HG03457 (cell line): ENCODE data around the gene PRPF38A.

Experiments
- ATAC-seq: cut with Tn5 transposase; IDR thresholded peaks from one replicate; pipeline ENCODE4 v1.9.1; 2021; ENCODE audit warnings: moderate number of reproducible peaks; ENCODE audit not compliant: unreplicated experiment

PRPF38A gene

DNA sequence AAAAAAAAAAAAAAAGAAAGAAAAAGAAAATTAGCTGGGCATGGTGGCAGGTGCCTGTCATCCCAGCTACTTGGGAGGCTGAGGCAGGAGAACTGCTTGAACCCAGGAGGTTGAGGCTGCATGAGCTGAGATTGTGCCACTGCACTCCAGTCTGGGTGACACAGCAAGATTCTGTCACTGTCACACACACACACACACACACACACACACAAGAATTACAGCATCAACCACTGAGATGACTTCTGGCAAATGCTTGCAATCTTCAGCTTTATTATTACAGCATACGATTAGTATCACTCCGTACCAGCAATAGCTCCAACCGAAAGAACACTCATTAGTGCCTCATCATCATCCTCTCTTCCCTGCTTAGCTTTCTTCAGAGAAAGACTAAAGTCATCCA is 4.8 kb upstream of the PRPF38A start:
- ATAC-seq = no peak

GRCh38 chr1:52400131-52400530 is 4.3 kb upstream of the PRPF38A start:
- ATAC-seq = no peak

DNA sequence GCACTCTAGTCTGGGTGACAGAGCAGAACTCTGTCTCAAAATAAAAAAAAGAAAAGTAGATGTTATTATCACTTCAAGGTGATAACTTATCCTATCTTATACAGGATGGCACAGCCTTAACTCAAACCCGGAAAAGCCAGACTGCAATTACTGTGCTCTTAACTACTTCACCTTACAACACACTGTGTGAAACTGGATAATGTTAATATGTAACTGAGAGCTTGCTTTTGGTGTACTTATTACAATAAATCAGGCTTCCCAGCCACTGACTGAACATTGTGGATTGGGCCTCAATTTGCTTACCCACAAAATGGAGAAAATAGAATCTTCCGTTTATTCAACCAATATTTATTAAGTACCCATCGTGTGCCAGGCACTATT is 1.6 kb upstream of the PRPF38A start:
- ATAC-seq = no peak

GRCh38 chr1:52403566-52404115 is 761 bp upstream of the PRPF38A start:
- ATAC-seq = peak; percentile 31

DNA sequence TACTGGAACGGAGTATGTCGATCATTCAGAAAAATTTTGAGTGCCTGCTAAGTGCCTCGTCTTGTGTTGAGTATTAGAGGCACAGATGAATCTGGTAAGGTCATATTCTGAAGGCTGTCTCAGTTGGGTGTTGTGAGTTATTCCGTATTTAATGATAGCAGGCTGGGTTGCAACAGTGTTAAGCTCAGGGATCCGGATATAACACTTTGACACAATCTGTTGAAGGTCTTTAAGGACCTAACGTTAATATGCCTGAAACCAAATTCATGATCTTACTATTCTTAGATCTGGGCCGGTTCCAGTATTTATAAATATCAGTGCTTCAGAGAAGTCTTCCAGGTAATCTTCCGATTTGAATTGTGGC is 555 bp downstream of the PRPF38A start:
- ATAC-seq = no peak

GRCh38 chr1:52413410-52413989 is 9.1 kb downstream of the PRPF38A start:
- ATAC-seq = no peak

DNA sequence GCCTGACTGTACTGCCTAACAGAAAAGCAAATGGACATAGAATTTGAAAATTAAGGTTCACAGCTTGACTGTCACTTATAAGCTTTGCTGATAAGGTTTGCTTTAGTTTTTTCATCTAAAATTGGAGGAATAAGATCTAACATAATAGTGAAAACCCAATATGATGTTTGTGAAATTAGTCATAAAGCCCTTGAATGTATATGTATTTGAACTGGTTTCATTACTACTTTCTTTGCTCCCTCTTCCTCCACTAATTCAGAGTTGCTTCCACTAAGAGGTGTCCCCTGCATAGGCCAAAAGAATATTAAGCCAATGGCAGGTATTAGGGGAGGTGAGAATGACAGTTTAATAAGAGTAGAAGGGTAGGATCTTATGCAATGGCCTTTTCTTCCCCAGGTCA is 10.5 kb downstream of the PRPF38A start:
- ATAC-seq = no peak

DNA sequence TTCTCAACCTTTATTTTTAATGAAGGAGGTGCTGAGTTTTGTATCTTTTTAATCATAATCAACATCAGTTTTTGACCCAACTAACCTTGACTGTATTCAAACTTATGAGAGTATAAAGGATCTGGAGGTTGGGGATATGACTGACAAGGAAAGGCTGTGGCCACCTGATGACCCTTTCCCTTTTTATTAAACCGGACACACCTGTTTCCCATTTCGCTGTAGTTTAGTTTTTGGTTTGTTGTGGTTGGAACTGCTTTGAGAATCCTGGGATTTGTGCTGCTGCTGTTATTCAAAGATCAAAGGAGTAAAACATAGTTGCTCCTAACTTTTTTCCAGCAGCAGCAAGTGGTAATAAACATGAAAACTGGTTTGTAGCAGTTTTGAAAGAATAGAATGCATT is 12.4 kb downstream of the PRPF38A start:
- ATAC-seq = no peak

GRCh38 chr1:52420713-52421112 is 16.3 kb downstream of the PRPF38A start:
- no peak for ATAC-seq

DNA sequence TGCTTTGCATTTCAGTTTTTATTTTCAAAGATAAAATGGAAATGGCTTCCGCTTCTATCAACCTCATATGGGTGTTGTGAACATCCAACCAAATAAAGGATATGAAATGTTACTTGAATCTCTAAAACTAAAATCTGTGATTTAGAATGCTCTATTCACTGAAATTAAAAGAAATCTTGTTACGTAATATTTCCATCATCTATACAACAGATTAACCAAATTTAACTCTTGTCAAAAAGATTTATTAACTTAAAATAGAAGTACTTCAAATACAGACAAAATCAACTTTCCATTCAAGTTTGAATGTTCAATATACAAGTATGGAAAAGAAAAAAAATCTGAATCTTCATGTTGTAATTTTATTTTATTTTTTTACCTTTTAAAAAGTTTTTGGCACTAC is 18.7 kb downstream of the PRPF38A start:
- no peak for ATAC-seq

GRCh38 chr1:52423771-52424170 is 19.4 kb downstream of the PRPF38A start:
- ATAC-seq = no peak

DNA sequence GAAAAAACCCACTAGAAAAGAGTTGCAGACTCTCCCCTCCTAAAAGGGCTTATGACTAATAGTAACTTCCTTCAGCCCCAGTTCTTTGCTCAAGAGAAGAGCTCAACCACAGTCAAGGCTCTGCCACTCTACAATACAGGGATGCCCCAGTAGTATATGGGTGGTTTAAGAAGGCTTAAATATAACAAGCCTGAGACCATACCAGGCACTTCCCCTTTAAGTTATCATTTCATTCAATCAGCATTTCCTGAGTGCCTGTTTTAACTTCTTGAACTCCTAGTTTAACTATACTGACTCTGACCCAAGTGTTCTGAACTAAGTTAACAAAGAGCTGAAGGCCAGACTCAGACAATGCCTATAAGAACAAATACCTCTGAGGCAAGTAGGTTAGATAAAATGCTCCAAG is 19.8 kb downstream of the PRPF38A start:
- no peak for ATAC-seq

DNA sequence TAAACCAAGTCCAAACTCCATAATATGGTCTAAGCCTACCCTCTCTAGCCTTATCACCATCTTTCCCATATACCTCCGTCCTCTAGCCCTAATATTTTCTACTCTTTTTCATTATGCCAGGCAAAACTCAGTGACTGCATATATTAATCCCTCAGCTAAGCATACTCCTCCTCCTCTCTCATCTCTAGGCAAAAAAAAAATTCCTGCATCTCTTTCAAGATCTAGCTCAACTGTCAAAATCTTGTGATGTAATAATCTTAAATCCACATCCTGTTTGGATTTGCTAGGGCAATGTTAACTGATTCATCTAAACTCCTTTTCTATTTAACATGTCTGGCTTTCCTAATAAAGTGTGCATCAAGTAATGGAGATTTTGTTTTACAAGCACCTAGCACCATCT is 20.4 kb downstream of the PRPF38A start:
- no peak for ATAC-seq

DNA sequence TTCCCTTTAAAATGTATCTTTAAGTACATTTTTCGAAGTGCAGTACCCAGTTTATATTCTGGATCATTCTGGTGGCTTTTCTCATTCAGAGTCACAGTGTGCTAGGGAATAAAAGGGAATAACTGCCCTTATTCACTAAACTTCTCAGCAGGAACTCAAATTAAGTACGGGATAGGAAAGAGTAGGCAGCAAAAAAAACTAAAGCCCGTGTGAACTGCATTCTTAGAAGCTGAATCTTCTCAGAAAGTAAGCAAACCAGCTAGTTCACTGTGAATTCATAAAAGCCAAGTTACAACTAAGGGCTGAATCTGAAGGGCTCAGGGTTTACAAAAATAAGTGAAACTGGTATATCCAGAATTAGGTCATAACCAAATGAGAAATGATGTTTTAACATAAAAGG is 22.0 kb downstream of the PRPF38A start:
- ATAC-seq = no peak

GRCh38 chr1:52427152-52427551 is 22.8 kb downstream of the PRPF38A start:
- no peak for ATAC-seq

DNA sequence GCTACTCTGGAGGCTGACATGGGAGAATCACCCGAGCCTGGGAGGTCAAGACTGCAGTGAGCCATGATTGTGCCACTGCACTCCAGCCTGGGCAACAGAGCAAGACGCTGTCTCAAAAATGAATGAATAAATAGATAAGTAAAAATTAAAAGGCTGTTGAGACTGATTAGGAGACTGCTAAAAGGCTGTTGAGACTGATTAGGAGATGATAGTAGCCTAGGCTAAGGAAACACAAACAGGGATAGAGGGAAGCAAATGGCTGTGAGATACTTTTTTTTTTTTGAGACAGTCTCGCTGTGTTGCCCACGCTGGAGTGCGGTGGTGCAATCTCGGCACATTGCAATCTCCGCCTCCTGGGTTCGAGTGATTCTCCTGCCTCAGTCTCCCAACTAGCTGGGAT is 28.4 kb downstream of the PRPF38A start:
- ATAC-seq = no peak

DNA sequence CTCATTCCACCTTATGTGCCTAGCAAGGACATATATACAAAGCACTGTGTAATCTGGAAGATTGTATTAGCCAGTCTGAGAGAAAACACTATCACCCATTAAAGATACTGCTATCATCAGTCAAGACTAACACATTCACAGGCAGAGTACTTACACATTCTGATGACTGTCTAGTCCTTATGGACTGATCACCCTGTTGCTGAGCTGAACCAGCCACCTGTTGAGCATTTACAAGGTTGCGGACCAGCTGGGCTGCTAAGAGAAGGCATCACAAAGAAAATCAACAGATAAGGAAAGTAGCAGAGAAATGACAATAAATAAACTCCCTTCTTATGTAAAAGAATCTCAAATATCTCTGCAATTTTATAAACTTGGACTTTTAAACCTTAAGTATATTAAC is 30.8 kb downstream of the PRPF38A start:
- no peak for ATAC-seq

GRCh38 chr1:52435650-52436049 is 31.2 kb downstream of the PRPF38A start:
- no peak for ATAC-seq

- ATAC-seq = no peak
These were observed 32.4 kb downstream of the PRPF38A start for GRCh38 chr1:52436817-52437216.

DNA sequence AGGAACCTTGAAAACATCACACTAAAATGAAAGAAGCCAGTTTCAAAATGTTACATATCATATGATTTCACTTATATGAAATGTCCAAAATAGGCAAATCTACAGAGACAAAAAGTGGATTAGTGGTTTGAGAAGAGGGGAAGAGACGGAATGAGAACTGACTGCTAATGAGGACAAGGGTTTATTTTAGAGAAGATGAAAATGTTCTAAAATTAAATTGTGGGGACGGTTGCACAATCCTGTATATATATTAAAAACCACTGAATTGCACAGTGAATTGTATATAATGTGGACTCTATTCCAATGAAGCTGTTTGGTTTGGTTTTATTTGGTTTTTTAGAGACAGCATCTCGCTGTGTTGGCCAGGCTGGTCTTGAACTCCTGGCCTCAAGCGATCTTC is 35.6 kb downstream of the PRPF38A start:
- no peak for ATAC-seq

GRCh38 chr1:52444463-52444862 is 40.1 kb downstream of the PRPF38A start:
- ATAC-seq = no peak

DNA sequence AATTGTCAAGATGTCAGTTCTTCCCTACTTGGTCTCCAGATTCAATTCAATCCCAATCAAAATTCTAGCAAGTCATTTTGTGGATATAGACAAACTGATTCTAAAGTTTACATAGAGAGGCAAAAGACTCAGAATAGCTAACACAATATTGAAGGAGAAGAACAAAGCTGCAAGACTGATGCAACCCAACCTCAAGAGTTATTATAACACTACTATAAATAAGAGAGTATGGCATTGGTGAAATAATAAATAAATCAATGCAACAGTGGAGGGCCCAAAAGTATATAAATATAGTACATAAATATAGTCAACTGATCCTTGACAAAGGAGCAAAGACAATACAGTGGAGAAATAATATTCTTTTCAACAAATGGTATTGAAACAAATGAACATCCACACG is 49.7 kb downstream of the PRPF38A start:
- no peak for ATAC-seq

- no peak for ATAC-seq
These were observed 50.4 kb downstream of the PRPF38A start for GRCh38 chr1:52454779-52455178.
